ENCODE measurements around the gene WNT9A.
A peak's percentile ranks its signal among the peaks of the same experiment; 100 is the strongest.

Gene WNT9A

DNA sequence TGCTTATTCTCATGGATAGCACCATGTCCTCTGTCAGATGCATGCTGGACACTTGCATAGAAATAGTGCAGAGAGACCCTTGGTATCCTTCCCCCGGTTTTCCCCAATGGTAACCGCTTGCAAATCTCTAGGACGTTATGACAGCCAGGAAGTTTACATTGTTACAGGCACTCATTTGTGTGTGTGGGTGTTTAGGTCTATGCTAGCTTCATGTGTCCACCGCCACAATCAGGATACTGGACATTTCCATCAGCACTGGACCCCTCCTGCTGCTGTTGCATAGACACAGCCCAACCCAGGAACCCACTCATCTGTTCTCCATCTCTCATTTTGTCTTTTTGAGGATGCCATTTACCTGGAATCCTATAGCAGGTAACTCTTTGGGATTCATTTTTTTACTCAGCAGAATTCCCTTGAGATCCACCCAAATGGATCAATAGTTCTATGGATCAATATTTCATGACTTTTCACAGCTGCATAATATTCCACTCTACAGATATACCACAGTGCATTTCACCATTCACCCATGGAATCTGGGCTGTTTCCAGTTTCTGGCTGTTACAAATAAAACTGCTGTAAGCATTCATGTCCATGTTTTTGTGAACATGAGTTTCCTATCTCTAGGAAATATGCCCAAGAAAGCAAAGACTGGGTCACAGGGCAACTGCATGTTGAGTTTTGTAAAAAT is 6.6 kb upstream of the WNT9A start:
- peak; percentile 1 for DNase-seq (ENCODE audit: low spot score)

- no peak for DNase-seq (ENCODE audit: low spot score)
Observed at GRCh38 chr1:227953022-227953412, 5.3 kb upstream of the WNT9A start.

GRCh38 chr1:227952374-227953021 is 4.8 kb upstream of the WNT9A start:
- no peak for DNase-seq (ENCODE audit: low spot score)

GRCh38 chr1:227951624-227952373 is 4.1 kb upstream of the WNT9A start:
- DNase-seq (ENCODE audit: low spot score): no peak

DNA sequence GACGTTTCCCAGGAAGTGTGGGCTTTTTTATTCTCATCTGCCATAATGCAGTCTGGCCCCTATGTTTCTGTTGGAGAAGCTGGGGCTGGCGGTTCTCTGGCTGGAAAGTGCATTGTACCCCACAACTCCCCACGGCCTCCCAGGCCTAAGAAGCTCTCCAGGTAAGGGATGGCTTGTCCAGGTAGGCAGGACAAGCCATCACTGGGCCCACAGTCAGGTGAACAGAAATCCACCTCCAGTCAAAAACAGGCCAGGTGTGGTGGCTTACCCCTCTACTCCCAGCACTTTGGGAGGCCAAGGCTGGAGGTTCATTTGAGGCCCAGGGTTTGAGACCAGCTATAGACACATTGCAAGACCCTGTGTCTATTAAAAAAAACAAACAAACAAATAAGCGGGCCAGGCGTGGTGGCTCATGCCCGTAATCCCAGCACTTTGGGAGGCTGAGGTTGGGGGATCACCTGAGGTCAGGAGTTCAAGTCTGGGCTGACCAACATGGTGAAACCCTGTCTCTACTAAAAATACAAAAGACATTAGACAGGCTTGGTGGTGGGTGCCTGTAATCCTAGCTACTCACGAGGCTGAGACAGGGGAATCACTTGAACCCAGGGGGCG is 3.1 kb upstream of the WNT9A start:
- no peak for DNase-seq (ENCODE audit: low spot score)

DNA sequence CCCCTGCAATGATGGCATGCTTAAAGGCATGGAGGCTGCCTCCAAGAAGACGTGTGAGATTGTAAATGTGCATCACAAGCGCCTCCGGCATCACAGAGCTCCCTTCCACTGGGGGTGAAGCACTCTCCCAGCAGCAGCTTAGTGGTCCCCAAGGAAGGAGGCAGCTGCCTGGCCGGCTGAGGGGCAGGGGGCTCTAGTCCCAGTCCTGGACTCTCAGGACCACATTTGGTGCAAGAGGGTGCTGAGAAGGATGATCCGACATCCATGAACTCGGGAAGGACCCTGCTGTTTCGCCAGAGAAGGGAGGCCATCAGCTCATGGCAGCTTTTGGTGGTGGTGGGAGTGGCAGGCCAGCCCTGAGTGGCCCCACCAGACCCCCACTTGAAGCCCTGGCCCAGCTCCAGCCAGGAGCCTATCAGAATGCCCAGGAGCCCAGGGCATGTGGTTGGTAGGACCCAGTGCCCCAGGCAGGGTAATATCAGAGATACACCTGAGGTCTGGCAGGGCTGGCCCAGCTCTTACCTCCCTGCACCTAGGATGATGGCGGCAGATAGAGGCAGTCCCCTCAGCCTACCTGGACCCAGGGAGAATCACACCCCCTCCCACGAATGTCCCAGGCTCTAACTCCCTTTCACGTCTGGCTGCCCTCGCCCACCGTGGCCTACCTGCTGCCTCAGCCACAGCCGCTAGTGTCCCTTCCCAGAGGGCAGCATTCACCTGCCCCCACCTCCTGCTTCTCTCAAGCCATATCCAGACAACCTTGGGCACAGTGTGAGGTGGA is 2.4 kb upstream of the WNT9A start:
- no peak for DNase-seq (ENCODE audit: low spot score)

- DNase-seq (ENCODE audit: low spot score): no peak
Observed at GRCh38 chr1:227949341-227949921, 1.7 kb upstream of the WNT9A start.

DNA sequence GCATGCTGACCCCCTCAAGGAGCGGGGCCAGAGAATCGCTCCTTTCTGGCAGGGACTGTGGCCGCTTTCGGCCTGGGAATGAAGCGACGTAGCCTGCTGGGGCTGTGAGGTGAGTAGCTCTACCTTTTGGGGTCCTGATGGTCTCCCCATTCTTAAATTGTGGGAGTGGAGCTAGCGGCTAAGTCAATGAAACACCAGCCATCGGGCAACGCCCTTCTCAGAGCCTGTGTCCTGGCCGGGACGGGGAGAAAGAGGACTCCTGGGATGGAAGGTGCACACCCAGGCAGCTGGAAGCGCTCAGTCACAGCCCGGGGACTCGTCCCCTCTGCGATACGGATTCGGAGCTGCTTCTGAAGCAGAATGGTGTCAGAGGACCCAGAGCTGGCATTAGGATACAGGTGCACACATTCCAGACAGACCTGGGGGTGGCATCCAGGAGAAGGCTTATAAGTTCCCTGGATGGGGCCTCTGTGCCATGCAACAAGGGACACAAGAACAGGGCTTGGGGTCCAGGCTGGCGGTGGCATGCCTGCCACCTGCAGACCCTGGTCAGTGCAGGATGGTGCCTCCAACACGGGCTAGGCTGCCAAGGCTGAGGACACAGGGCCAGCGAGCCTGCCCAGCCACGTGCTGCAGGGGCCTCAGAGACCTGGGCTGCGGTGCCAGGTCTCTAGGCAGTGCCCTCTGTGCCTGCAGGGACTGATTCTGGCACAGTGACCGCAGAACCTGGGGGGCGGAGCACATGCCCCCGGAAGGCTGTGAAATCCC is 945 bp upstream of the WNT9A start:
- no peak for DNase-seq (ENCODE audit: low spot score)

- peak; percentile 67 for DNase-seq (ENCODE audit: low spot score)
Observed at GRCh38 chr1:227947386-227947675, 401 bp downstream of the WNT9A start.

GRCh38 chr1:227946624-227947385 is 927 bp downstream of the WNT9A start:
- DNase-seq (ENCODE audit: low spot score): peak; percentile 90

DNA sequence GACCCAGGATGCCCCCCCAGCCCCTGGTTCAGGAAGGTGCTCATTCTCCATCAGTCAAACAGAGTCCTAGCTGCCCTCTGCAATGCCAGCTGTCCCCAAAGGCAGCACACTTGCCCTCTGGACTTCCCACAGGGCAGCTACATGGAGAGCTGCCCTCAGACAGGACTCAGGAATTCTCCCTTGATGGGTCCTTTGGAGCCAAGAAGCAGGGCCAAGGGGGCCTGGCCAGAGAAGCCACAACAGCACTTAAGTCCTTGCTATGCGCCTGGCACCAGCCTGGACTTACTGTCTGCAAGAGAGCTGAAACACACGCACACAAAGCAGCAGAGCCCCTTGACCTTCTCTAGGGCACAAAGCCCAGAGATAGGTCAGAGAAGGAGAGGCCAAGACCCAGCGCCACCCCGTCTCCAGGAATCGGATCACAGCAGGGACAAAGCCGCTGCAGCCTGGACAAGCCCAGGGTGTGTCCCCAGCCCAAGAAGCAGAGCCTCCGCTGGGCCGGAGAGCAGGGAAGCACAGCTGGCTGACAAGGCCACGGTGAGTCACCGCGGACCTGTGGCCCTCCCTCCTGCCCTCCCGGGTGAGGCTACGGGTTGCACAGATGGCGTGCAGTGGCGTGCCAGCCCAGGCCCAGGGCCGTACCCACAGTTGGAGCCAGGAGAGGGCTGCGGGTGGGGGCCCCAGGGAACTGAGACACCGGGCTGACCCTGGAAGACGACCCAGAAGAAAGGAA is 1.7 kb downstream of the WNT9A start:
- DNase-seq (ENCODE audit: low spot score): peak; percentile 89

- DNase-seq (ENCODE audit: low spot score): no peak
Observed at GRCh38 chr1:227944931-227945890, 2.5 kb downstream of the WNT9A start.

DNA sequence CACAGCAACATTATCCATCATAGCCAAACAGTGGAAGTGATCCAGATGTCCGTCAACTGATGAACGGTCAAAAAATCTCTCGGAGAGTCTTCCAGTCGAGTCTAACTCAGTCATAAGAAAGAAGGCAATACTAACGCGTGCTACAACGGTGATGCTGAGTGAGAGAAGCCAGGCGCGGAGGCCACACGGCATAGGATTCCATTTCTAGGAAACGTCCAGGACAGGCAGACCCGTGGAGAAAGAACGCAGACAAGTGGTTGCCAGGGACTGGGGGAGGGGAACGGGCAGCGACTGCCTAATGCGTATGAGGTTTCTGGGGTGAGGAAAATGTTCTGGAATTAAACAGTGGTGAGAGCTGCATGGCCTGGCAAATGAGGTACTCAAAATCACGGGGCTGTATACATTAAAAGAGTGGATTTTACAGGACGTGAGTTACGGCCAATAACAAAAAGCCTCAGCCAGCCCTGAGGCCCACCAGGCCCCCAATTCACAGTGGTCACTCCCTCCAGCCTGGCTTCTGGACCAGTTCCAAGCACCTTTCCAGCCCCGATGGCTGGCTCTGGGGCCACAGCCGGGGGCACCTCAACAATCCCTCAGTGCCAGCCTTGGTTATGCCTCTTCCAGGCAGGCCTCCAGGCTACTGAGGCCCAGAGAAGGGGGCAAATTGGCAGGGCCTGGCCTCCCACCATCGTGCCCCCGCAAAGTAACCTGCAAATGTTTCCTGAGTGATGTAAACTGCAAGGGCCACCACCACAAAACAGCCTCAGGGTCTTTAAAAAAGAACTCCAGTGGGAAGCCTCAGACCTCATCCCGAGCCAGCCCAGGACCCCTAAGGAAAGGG is 3.4 kb downstream of the WNT9A start:
- DNase-seq (ENCODE audit: low spot score): no peak

DNA sequence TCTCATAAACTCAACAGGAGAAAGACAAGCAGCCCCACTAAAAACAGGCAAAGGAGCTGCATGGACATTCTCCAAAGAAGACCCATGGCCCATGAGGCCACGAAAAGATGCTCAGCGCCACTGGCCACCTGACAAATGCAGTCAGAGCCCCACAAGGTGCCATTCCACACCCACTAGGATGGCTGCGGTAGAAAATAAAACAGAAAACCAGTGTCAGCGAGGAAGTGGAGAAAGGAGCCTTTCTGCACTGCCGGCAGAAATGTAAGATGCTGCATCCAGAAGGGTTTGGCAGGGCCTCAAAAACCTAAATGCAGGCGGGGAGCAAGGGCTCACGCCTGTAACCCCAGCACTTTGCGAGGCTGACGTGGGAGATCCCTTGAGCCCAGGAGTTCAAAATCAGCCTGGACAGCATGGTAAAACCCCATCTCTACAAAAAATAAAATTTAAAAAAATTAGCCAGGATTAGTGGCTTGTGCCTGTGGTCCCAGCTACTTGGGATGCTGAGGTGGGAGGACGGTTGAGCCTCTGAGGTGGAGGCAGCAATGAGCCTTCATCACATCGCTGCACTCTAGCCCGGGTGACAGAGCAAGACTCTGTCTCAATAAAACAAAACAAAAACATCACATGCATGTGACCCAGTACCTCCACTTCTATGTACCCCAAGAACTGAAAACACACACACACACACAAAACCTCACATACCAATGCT is 4.2 kb downstream of the WNT9A start:
- no peak for DNase-seq (ENCODE audit: low spot score)

DNA sequence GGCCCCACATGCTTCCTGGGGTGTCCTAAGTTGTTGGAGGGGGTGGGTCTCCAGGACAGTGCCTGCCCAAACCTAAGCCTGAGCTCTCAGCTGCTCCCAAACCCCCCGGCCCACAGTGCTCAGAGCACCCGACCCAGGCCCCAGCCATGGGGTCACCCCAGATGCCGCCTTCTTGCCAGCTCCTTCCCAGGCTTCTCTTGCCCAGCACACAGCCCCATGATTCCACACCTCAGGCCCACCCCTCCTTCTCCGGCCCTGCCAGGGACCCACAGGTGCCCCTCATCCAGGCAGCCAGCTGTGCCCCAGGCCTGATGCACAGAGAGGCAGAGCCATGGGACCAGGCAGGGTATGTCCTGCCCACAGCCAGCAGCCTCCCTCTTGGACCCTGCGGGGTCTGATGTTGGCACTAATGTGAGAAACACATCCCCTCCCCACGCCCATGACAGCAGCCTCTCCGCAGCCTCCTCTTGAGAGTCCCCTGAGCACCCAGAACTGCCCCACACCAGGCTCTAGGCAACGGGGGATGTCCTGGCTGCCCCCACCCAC is 4.9 kb downstream of the WNT9A start:
- DNase-seq (ENCODE audit: low spot score): no peak

GRCh38 chr1:227942021-227942715 is 5.6 kb downstream of the WNT9A start:
- no peak for DNase-seq (ENCODE audit: low spot score)
